Suprapubic skin (tissue), 4 donors: ENCODE data around the gene CACUL1. TPM values are rescaled to one million over a fixed set of nuclear protein-coding genes. Genes with fewer than 3 reads are reported as not detected.
"Not testable (repeated sequence)": the region's sequence is repeated elsewhere in the genome, so short reads cannot be mapped to it uniquely, and the experiment has no call there.

ENCODE experiments used
- DNase-seq, 2 donors: peaks; one replicate each; pipeline ENCODE4 v3.0.0-alpha.2; 2019; ENCODE audit warnings: low spot score in 2 of 2
- H3K27ac ChIP-seq: fragments of 200-600 bp; sonication (generic); one replicate; pipeline ENCODE4 v1.5.1; 2019
- H3K27me3 ChIP-seq: fragments of 200-600 bp; sonication (generic); one replicate; pipeline ENCODE4 v1.5.1; 2019
- H3K36me3 ChIP-seq: fragments of 200-600 bp; sonication (generic); one replicate; pipeline ENCODE4 v1.5.1; 2019
- H3K4me1 ChIP-seq: fragments of 200-600 bp; sonication (generic); one replicate; pipeline ENCODE4 v1.5.1; 2019
- H3K4me3 ChIP-seq: fragments of 200-600 bp; sonication (generic); one replicate; pipeline ENCODE4 v1.5.1; 2019; ENCODE audit warnings: mild to moderate bottlenecking
- H3K9me3 ChIP-seq: fragments of 200-600 bp; sonication (generic); one replicate; pipeline ENCODE4 v1.5.1; 2019
- CTCF ChIP-seq, 2 donors: fragments of 200-600 bp in 1 of 2; fragments of 450-650 bp in 1 of 2; sonication (generic) in 1 of 2; IDR thresholded peaks; one replicate each; pipeline ENCODE4 v1.5.1; 2016 to 2019; ENCODE audit warnings: antibody characterized with exemption in 2 of 2, mild to moderate bottlenecking in 1 of 2, moderate library complexity in 1 of 2
- EP300 ChIP-seq: sonication (generic); formaldehyde crosslinking; IDR thresholded peaks from one replicate; pipeline ENCODE4 v1.6.1; 2017; ENCODE audit warnings: antibody characterized with exemption
- POLR2A ChIP-seq, 2 donors: fragments of 450-650 bp; IDR thresholded peaks; one replicate each; pipeline ENCODE4 v1.6.1; 2017; ENCODE audit warnings: antibody characterized with exemption in 2 of 2, mild to moderate bottlenecking in 2 of 2, moderate library complexity in 2 of 2
- POLR2AphosphoS5 ChIP-seq, 3 donors: sonication (generic); formaldehyde crosslinking; IDR thresholded peaks; one replicate each; pipeline ENCODE4 v1.6.1; 2017; ENCODE audit warnings: antibody characterized with exemption in 3 of 3
- WGBS: methylation state at CpG from one replicate; pipeline ENCODE4 v1.1.5; 2018; 5-methylcytosine and 5-hydroxymethylcytosine counted together
- total RNA-seq, 4 donors: library from RNA; depleted of rRNA; stranded (reverse); fragments of >200 nt; gene quantifications; one replicate each; pipeline ENCODE4 v1.1.0, GENCODE V29; 2016

Gene CACUL1
- total RNA-seq, 4 donors from 2014 or later: 21.9 to 41.6 (median 25.2) TPM

- H3K4me3 ChIP-seq: no peak overlapping the region
- H3K27ac ChIP-seq: no peak overlapping the region
- no peaks in the 10 kb centered on the region for H3K9me3 ChIP-seq
- peak in 1 of 2 donors; percentile 61 for DNase-seq
- peaks cover 12% of the 10 kb centered on the region for H3K36me3 ChIP-seq
- 90% methylated on average over 11 of the region's 11 CpGs for WGBS
- H3K4me1 ChIP-seq: peaks cover 12% of the 10 kb centered on the region
- H3K27me3 ChIP-seq: no peaks in the 10 kb centered on the region
- no peak for TF ChIP-seq EP300
- no peak for TF ChIP-seq CTCF (IDR thresholded peaks at IDR 0.05)
- TF ChIP-seq POLR2A (IDR thresholded peaks at IDR 0.05): no peak
- no peak for TF ChIP-seq POLR2AphosphoS5 (IDR thresholded peaks at IDR 0.05)
Observed at GRCh38 chr10:118674226-118674919, 80.4 kb downstream of the CACUL1 start.

GRCh38 chr10:118672766-118673715, 81.7 kb downstream of the CACUL1 start:
- DNase-seq: peak in 1 of 2 donors; percentile 64
- TF ChIP-seq POLR2AphosphoS5 (IDR thresholded peaks at IDR 0.05): no peak
- TF ChIP-seq POLR2A (IDR thresholded peaks at IDR 0.05): no peak
- no peak for TF ChIP-seq EP300
- no peak for TF ChIP-seq CTCF (IDR thresholded peaks at IDR 0.05)
- H3K27me3 ChIP-seq: no peaks in the 10 kb centered on the region
- WGBS: 92% methylated on average over 10 of the region's 11 CpGs
- H3K27ac ChIP-seq: no peak overlapping the region
- no peaks in the 10 kb centered on the region for H3K9me3 ChIP-seq
- peaks cover 12% of the 10 kb centered on the region for H3K36me3 ChIP-seq
- H3K4me1 ChIP-seq: peaks cover 18% of the 10 kb centered on the region
- H3K4me3 ChIP-seq: no peak overlapping the region

GRCh38 chr10:118672153-118672552, 82.6 kb downstream of the CACUL1 start:
- Histone ChIP-seq H3K27ac (no peak overlapping the region), H3K36me3 (peaks cover 12% of the 10 kb centered on the region), H3K4me1 (peaks cover 18% of the 10 kb centered on the region), H3K27me3 (no peaks in the 10 kb centered on the region), H3K9me3 (no peaks in the 10 kb centered on the region), H3K4me3 (no peak overlapping the region)
- TF ChIP-seq CTCF (IDR thresholded peaks at IDR 0.05) (no peak), POLR2A (IDR thresholded peaks at IDR 0.05) (no peak), POLR2AphosphoS5 (IDR thresholded peaks at IDR 0.05) (no peak), EP300 (no peak)
- DNase-seq: peak in 1 of 2 donors; percentile 44
- WGBS: 71% methylated on average over 6 of the region's 6 CpGs

GRCh38 chr10:118671221-118671620, 83.5 kb downstream of the CACUL1 start:
- not testable (repeated sequence) for H3K9me3 ChIP-seq, H3K27me3 ChIP-seq, H3K4me3 ChIP-seq, H3K27ac ChIP-seq
- peak in 1 of 2 donors; percentile 43 for DNase-seq
- H3K36me3 ChIP-seq: peaks cover 12% of the 10 kb centered on the region
- whole genome bisulfite sequencing: 87% methylated on average over 3 of the region's 3 CpGs
- peaks cover 18% of the 10 kb centered on the region for H3K4me1 ChIP-seq

GRCh38 chr10:118670472-118671124, 84.2 kb downstream of the CACUL1 start:
- 89% methylated on average over 8 of the region's 11 CpGs for WGBS
- DNase-seq: peak in 1 of 2 donors; percentile 55
- H3K4me3 ChIP-seq: no peak overlapping the region
- no peak for TF ChIP-seq POLR2AphosphoS5 (IDR thresholded peaks at IDR 0.05)
- TF ChIP-seq EP300: no peak
- no peak for TF ChIP-seq POLR2A (IDR thresholded peaks at IDR 0.05)
- TF ChIP-seq CTCF (IDR thresholded peaks at IDR 0.05): no peak
- H3K4me1 ChIP-seq: peaks cover 18% of the 10 kb centered on the region
- no peak overlapping the region for H3K27ac ChIP-seq
- H3K9me3 ChIP-seq: no peaks in the 10 kb centered on the region
- no peaks in the 10 kb centered on the region for H3K27me3 ChIP-seq
- H3K36me3 ChIP-seq: peaks cover 12% of the 10 kb centered on the region
